GM19035 (cell line): ENCODE data around the gene MEST.
A peak's percentile ranks its signal among the peaks of the same experiment; 100 is the strongest.
"Not testable (repeated sequence)": the region's sequence is repeated elsewhere in the genome, so short reads cannot be mapped to it uniquely, and the experiment has no call there.

Experiments
- ATAC-seq: cut with Tn5 transposase; IDR thresholded peaks from one replicate; pipeline ENCODE4 v1.9.1; 2021; ENCODE audit not compliant: unreplicated experiment

The MEST gene

DNA sequence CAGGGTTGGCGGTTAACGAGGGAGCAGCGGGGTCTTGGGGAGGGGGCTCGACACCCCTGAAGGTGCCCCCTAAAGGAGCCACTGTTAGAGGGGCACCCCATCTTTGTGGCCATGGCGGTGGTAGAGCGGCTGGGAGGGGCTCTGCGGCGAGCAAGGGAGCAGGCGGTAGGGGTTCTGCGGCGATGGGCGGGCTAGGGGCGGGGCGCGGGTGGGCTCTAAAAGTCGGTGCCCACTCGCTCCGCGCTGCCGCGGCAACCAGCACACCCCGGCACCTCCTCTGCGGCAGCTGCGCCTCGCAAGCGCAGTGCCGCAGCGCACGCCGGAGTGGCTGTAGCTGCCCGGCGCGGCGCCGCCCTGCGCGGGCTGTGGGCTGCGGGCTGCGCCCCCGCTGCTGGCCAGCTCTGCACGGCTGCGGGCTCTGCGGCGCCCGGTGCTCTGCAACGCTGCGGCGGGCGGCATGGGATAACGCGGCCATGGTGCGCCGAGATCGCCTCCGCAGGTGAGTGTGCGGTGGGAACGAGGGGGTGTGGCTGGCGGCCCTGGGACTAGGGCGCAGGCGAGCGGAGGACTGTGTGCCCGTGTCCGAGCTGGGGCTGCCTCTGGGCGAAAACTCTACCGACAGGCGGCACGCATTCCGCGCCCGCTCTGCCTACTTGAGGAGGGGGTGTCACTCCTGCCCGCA, at the start of gene MEST:
Gene MEST, plus strand, starts transcription at position 245 of the 682 bp plus-strand sequence. Its CDS starts 229 bp downstream, at position 474.
- no peak for ATAC-seq

DNA sequence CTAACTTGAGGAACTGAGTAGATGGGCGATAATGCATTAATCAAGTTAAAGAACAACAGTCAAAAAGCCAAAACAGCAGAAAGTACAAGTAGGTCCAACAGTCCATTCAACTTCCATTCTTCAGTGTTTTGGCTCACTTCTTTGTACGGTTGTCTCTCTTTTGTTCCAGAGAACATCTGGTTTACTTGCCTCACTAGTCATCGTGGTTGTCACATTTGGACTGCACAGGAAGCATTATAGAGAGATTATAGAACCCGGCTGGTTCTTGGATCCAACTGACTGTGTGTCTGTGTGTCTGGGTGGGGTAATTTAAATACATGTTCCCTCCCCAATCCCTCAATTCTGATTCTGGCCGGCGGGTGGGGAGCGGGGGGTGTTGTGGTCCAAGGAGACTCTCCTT, 49.3 kb upstream of the MEST start:
- no peak for ATAC-seq

- no peak for ATAC-seq
Measured at GRCh38 chr7:130444234-130444633, 47.7 kb upstream of the MEST start.

GRCh38 chr7:130444751-130445407, 47.0 kb upstream of the MEST start:
- ATAC-seq = no peak

DNA sequence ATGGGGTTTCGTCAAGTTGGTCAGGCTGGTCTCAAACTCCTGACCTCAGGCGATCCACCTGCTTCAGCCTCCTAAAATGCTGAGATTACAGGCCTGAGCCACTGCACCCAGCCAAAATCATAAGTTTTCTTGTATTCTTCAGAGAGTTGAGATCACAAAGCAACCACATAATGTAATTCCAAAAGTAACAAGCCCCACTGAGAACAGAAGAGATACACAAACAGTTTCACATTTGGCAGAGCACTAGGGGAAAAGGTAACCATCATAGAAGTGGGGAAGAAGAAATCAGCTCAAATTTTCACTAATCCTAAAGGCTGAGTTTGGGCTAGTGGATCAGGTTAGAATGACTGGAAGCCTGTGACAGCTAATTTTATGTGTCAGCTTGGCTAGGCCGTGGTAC, 45.6 kb upstream of the MEST start:
- no peak for ATAC-seq

- not testable (repeated sequence) for ATAC-seq
Measured at GRCh38 chr7:130451344-130451743, 40.5 kb upstream of the MEST start.

GRCh38 chr7:130452951-130453350, 38.9 kb upstream of the MEST start:
- no peak for ATAC-seq

DNA sequence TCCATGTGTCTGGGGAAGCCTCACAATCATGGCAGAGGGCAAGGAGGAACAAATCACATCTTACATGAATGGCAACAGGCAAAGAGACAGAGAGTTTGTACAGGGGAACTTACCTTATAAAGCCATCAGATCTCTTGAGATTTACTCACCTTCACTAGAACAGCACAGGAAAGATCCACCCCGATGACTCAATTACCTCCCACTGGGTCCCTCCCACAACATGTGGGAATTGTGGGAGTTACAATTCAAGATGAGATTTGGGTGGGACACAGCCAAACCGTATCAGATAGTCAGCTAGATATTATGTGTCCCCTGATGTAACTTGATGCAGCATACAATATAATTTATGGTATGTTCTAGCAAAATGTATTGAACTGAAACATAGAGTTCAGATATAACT, 36.9 kb upstream of the MEST start:
- ATAC-seq = no peak

DNA sequence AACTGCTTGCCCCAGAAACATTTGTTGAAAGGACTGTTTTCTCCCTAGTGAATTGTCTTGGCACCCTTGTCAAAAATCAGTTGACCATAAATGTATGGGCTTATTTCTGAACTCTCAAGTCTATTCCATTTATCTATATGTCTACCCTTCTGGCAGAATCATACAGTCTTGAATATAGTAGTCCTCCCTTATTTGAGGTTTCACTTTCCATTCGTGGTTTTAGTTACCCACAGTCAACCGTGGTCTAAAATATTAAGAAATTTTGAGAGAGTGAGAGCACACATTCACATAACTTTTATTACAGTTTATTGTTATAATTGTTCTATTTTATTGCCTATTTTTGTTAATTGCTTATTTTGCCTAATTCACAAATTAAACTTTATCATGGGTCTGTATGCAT, 33.6 kb upstream of the MEST start:
- no peak for ATAC-seq

- ATAC-seq = no peak
Measured at GRCh38 chr7:130461272-130461671, 30.6 kb upstream of the MEST start.

GRCh38 chr7:130463553-130464434, 28.1 kb upstream of the MEST start:
- no peak for ATAC-seq

DNA sequence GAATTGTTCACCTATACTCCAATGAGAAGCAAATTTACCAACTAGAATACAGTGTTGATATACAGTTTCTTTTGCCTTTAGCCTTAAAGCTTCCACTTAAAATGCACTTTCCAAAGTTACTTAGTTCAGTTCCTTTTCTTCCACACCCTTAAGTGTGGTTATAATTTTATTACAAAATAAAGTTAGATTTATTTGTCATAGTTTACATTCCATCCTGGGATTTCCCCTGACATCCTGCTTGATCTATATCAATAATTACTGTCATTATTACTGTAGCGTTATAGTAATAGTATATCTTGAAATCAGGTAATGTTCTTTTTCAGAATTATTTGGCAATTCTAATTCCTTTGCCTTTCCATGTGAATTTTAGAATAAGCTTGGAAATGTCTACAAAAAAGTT, 23.3 kb upstream of the MEST start:
- no peak for ATAC-seq

DNA sequence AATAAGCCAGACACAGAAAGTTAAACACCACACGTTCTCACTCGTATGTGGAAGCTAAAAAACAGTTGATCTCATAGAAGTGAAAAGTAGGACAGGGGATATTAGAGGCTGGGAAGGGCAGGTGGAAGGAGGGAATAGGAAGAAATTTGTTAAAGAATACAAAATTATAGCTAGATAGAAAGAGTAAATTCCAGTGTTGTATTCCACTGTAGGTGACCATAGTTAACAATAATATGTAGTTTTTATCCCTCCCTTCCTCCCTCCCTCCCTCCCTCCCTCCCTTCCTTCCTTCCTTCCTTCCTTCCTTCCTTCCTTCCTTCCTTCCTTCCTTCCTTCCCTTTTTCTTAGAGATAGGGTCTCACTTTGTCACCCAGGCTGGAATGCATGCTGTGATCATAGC, 19.9 kb upstream of the MEST start:
- ATAC-seq = no peak

DNA sequence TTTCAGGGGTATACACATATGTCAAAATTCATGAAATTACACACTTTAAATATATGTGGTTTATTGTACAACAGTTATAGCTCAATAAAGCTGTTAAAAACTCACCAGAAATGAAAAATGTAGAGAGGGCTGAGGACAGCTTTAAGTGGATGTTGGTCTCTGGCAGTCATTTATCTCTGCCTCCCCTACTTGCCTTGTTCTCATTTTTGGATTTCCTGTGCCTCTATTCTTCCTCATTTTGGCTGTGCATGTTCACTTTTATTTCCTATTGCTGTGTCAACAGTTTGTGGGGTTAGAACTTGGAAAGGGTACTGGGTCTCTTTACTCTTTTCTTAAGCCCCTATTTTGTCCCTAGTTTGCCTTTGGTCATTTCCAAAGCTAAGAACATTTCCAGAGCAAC, 18.6 kb upstream of the MEST start:
- no peak for ATAC-seq

- no peak for ATAC-seq
Measured at GRCh38 chr7:130473876-130474275, 18.0 kb upstream of the MEST start.

DNA sequence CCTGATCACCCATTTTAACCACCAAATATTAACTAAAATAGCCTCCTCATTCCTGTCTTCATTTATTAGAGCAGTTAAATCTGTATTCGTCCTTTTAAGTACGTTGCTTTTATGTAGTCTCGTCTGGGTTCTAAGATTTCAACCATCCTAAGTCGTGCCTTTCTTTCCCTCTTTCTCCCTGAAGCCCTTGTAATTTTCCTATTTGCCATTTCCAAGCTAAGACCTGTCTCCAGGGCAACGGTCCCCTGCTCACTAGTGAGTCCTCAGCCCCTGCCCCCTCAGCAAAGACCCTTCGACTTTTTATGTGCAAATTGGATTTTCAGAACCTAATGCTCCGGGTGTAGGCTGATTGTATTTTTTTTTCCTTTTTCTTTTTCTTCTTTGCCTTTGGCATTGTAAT, 16.1 kb upstream of the MEST start:
- ATAC-seq = no peak

- peak; percentile 86 for ATAC-seq
Measured at GRCh38 chr7:130476297-130477150, 15.4 kb upstream of the MEST start.

GRCh38 chr7:130478991-130479390, 12.9 kb upstream of the MEST start:
- no peak for ATAC-seq

DNA sequence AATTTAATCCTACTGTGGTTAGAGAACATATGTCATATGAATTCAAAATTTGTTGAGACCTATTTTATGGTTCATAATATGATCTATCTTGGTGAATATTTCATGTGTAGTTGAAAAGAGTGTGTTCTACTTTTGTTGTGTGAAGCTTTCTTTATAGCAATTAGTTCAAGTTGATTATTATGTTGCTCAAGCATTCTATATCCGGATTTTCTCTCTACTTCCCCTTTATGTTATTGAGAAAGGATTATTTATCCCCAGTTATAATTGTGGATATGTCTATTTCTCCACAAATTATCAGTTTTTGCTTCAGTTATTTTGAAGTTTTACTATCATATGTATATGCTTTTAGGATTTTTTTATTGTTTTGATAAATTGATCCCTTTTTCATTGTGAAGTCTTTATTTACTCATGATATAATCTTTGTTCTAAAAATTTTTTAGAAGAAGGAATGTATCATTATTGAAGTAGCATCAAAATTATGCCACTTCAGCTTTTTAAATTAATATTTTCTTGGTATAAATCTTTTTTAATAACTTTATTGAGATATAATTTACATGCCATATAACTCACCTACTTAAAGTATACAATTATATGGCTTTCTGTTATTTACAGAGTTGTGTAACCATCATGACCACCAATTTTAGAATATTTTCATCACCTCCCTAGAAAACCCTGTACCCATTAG, 12.0 kb upstream of the MEST start:
- no peak for ATAC-seq

GRCh38 chr7:130481898-130482297, 10.0 kb upstream of the MEST start:
- no peak for ATAC-seq
